Central memory CD4-positive, alpha-beta T cell (primary cell): Measurements from ENCODE around the gene CIC.
"Not testable (repeated sequence)": the region's sequence is repeated elsewhere in the genome, so short reads cannot be mapped to it uniquely, and the experiment has no call there.

Experiments
- DNase-seq: peaks from one replicate; pipeline ENCODE4 v3.0.0; 2022

The CIC gene

GRCh38 chr19:42315024-42315423 is 46.0 kb downstream of the CIC start:
- DNase-seq, result no peak

DNA sequence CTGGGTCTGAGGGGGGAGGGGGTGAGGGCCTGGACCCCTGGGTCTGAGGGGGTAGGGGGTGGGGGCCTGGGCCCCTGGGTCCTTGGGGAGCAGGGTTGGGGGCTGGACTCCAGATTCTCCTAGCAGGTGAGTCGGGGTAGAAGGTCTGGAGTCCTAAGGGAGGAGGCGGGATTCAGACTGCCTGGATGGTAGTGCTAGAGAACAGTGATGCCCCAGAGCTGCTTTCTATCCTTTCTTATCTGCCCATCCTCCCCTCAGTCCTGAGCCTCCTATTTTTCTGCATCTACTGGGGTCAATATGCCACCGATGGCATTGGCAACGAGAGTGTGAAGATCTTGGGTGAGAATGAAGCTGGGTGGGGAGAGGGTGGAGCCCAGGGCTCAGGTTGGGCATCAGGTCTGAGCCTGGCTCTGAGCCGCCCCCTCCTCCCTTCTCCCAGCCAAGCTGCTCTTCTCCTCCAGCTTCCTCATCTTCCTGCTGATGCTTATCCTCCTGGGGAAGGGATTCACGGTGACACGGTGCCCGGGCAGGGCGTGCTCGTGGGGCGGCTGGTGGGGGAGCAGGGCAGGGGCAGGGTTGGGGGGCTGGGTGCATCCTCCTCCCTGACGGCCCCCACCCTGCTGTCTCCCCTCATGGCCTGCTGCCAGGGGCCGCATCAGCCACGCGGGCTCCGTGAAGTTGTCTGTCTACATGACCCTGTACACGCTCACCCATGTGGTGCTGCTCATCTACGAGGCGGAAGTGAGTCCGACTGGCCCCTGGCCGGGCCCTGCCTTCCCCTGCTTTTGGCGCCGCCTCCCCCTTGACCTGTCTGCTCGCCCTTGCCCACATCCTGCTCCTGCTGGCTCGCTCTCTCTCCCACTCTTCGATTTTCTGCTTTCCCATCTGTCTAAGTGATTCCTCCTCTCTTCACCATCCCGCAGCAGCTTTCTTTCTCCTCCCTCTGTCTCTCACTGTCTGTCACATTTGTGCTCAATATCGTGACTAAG is 47.5 kb downstream of the CIC start:
- DNase-seq, result no peak

- no peak for DNase-seq
Observed at GRCh38 chr19:42317535-42317934, 48.5 kb downstream of the CIC start.

GRCh38 chr19:42322305-42322704 is 53.3 kb downstream of the CIC start:
- no peak for DNase-seq

- DNase-seq, result no peak
Observed at GRCh38 chr19:42323473-42323851, 54.4 kb downstream of the CIC start.

- no peak for DNase-seq
Observed at GRCh38 chr19:42323852-42324654, 55.0 kb downstream of the CIC start.

- no peak for DNase-seq
Observed at GRCh38 chr19:42324655-42325307, 55.7 kb downstream of the CIC start.

DNA sequence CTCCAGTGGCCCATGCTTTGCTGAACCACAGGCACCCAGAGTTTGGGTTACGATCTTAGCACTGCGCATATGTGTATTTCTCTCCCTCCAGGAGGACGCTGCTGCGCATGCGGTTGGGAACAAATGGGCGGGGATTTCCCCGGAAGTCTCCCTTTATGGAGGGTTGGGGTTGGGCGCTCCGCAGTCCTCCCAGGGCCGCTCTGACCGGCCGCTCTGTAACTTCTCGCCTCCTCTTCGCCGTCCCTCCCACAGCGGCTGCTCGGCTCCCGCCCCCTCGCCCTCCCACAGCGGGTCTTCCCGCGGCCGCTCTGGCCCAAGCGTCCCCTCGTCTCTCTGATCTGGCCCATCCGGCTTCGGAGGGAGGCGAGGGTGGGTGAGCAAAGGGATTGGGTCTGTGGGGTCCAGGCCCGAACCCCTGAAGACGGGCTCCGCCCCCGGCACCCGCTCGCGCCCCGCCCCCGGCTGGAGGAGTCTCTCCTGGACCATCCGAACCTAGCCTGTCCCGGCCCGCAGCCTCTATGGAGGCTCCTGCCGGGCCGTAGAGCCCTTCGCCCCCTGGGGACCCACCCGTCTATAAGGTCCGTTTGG is 56.4 kb downstream of the CIC start, which contains the start of gene MEGF8:
Gene MEGF8, plus strand, starts transcription at position 328 of the 588 bp plus-strand sequence. CDS start 609 bp downstream, outside the sequence.
- DNase-seq, result peak; percentile 97

- DNase-seq, result peak; percentile 17
Observed at GRCh38 chr19:42325896-42326771, 57.1 kb downstream of the CIC start.

DNA sequence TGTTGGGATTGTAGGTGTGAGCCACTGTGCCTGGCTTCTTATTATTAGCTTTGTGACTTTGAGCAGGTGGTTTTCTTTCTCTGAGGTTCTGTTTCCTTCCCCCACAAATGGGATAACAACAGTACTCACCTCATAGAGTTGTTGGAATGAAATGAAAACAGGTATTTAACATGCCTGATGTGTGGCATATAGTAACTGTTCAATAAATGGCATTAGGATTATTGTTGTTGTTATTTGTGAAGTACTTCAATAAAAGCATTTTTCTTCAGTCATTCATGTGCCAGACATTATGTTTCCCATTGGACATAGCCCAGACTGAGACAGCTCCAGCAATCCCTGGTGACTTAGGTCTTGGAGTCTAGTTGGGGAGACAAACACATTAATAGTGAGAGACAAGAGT is 57.9 kb downstream of the CIC start:
- DNase-seq, result no peak

DNA sequence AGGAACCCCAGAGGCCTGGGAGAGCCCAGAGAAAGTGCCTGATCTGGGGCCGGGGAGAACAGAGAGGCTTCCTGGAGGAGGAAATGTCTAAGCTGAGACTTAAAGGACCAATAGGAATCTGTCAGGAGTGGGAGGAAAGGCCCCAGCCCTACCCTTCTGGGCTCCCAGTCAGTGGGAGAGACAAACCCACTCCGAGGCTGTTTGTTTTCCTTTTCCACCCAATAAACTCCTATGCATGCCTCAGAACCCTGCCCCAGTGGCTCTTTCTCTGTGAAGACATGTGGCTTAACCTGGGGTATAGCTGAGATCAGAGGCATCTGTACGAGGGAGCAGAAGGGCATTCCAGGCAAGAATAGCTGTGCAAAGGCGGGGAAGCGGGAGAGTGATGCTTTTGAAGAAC is 58.3 kb downstream of the CIC start:
- no peak for DNase-seq

DNA sequence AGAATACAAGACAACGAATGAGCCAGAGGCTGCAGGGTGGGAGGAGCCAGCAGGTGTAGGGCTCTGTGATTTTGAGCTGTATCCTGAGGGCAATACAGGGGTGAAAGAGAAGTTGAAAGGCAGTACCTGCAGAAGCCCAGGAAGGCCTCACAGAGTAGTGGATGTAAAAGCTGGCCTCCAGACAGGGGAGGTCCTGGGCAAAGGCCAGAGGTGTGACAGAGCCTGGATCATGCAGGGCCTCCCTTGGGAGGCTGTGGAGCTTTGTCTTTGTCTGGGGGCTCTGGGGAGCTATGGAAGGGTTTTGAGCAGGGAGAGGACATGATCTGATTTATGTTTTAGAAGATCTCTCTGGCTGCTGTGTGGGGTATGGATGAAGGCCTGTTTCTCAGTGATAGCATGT is 59.1 kb downstream of the CIC start:
- DNase-seq, result no peak

DNA sequence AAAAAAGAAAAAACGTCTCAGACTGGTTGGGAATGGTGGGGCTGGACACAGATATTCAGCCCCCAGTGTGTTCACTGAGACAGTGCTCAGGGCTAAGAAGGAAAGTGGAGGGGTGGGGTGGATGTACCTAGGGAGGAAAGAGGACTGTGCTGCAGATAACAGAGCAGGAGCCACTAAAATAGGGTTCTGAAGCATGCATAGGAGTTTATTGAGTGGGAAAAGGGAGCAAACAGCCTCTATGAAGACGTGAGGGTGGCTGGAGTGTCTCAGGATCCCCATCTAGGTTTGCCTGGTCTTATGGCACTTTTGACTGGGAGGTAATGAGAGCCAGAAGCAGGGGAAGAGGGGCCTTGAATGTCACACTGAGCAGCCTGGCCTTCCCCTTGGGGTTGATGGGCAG is 59.8 kb downstream of the CIC start:
- DNase-seq, result no peak

DNA sequence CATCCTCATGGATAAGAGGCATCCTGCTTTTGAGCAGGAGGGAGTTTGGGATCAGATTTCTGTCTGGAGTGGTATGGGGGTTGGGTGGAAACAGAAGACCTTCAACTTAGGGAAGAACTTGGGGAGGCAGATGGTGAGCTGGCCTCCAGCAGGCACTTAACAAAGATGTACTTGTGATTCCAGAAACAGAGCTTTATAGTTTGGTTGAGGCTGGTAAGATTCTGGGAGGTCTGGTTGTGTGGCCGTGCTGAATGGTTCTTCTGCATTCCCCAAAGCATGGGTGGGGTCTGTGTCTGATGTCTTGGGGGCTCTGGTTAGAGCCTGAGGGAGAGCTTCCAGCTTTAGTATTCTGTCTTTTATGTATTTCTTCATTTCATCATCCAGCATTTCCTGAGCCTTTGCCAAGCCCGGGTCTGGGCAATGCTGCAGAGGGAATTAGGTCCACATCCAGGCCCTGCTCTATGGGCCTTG is 61.2 kb downstream of the CIC start:
- no peak for DNase-seq

DNA sequence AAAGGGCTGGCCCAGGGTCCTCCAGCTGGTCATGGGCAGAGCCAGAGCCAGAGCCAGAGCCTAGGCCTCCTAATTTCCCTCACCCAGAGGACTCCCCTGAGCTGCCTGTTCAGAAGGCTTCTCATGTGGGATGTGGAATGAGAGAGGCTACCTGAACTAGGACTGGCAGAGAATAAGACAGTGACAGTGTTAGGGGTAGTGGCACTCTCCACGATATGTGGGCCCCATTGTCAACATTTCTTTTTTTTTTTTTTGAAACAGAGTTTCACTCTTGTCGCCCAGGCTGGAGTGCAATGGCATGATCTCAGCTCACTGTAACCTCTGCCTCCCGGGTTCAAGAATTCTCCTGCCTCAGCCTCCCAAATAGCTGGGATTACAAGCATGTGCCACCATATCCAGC is 62.3 kb downstream of the CIC start:
- not testable (repeated sequence) for DNase-seq

DNA sequence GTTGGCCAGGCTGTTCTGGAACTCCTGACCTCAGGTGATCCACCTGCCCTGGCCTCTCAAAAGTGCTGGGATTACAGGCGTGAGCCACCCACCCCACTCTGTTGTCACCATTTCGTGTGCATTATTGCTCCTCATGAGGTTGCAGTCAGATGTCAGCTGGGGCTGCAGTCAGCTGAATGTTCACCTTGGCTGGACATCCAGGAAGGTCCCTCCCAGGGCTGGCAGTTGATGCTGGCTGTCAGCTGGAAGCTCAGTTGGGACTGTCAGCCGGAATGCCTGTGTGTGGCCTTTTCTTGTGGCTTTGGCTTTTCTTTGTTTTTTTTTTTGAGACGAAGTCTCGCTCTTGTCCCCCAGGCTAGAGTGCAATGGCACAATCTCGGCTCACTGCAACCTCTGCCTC is 63.0 kb downstream of the CIC start:
- DNase-seq, result no peak

DNA sequence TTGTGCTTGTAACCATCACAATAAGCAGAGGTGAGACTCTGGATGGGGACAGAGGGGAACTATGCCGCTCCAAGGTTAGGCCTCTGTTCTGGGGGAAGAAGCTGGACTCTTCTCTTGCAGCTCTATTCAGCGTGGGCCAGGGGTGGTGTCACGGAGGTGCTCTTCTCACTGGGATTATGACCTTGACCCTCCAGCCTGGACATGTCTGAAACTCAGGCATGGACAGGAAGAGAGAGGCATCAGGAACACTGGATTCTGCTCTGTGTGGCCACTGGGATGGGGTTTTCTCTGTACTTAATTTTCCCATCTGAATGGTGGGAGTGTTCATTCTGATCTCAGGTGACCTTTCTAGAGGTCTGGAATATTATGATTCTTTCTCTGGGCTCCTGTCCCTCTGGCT is 64.0 kb downstream of the CIC start:
- DNase-seq, result no peak

DNA sequence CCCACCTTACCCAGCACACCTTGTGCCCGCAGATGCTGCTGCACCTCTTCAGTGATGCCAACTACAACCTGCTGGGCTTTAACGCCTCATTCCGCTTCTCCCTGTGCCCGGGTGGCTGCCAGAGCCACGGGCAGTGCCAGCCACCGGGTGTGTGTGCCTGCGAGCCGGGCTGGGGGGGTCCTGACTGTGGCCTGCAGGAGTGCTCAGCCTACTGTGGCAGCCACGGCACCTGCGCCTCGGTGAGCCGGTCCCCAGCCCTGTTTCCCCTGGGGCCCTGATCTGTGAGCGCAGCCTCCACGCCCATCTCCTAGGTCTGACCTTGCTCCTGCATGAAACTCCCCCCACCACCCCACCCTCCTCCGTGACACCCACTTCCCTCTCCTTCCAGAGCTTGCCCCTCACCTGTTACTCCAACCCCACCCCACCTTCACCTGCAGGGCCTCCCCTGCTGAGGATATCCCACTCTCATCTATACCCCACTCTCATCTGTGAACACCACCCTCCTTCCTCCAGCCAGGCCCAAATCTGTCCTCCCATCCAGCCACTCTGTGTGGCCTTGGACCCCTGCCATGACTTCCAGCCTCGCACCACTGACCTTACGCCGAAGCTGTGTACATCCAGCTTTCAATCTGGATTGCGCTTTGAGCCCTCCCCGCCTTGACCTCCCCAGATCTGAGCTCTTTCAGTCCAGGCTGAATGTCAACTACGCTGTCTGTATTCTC is 65.1 kb downstream of the CIC start:
- no peak for DNase-seq

DNA sequence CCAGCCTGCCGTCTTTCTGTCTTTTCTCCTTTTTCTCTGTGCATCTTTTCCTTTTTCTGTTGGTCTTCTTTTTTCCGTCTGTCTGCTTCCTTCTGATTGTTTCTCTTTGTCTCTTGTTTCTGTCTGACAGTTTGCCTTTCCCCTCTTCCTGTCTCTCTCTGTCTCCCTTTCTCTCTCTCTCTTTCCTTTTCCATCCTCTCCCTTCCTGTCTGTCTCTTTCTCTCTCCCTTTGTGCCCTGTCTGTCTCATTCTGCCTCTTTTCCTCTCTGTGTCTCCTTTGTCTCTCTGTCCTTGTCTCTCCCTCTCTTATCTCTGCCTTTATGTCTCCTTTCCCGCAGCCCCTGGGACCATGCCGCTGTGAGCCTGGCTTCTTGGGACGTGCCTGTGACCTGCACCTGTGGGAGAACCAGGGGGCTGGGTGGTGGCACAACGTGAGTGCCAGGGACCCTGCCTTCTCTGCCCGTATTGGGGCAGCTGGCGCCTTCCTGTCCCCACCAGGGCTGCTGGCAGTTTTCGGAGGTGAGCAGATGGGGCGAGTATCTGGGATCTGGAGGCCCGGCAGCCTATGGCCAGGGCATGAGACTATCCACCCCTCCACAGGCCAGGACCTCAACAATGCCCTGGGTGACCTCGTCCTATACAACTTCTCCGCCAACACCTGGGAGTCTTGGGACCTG is 65.8 kb downstream of the CIC start:
- DNase-seq, result no peak

GRCh38 chr19:42335374-42335936 is 66.4 kb downstream of the CIC start:
- DNase-seq, result no peak
